Measurements from ENCODE around the gene MRPS18B. TPM values are rescaled to one million over a fixed set of nuclear protein-coding genes. Genes with fewer than 3 reads are reported as not detected.

MRPS18B gene
- total and polyA plus RNA-seq, 2 of the 4 experiments (the other 2 are of a cell fraction): 51.2 to 82.3 TPM

DNA sequence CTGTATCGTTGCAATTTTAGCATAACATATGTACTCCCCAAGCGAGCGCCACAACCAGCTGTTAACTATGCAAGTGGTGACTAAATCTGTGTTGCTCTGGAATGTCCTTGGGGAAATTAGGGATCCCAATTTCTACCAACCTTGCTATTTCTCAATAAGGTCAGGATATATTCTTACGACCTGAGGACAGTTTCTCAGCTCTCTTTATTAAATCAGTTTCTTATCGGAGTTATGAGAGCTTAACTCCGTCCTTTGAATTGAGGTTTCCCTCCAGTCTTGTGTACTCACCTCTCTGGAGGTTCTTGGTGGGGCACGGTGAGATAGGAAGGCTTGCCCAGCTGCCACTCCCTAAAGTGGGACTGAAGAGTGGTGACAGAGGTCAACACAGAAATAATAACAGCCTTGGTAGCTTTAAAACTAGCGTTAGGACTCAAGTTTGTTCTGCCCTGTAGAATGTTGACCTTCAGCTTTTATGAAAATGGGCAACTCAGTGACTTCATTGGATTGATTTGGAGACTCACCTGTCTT, 694 bp downstream of the MRPS18B start:
- Histone ChIP-seq H2AK5ac (ENCODE audit: low read depth, low read length) (peak overlapping the region; percentile 95), H2BK15ac (ENCODE audit: low read depth, low read length) (no peak overlapping the region), H3K9me3 (ENCODE audit: control insufficient read depth, insufficient read depth, low read length) (no peaks in the 10 kb centered on the region), H2BK20ac (ENCODE audit: low read depth, low read length) (no peak overlapping the region), H3K9ac (ENCODE audit: low read depth, low read length) (peak overlapping the region; percentile 86), H4K91ac (ENCODE audit: insufficient read depth, low read depth, low read length) (peak overlapping the region; percentile 98; the same call in 1 of the 2 replicates), H4K5ac (ENCODE audit: low read depth, low read length) (peak overlapping the region; percentile 73), H3K36me3 (ENCODE audit: control insufficient read depth, insufficient read depth, low read length) (peaks cover 24% of the 10 kb centered on the region), H2BK120ac (ENCODE audit: low read depth, low read length) (peak overlapping the region; percentile 61), H2AK9ac (replicated peaks; ENCODE audit: low read depth, low read length, poor library complexity) (peak overlapping the region; percentile 94), H3K27me3 (ENCODE audit: control insufficient read depth, insufficient read depth, low read length) (no peaks in the 10 kb centered on the region), H3K18ac (ENCODE audit: low read depth, low read length) (no peak overlapping the region), H3K4ac (ENCODE audit: low read depth, low read length) (peak overlapping the region; percentile 96), H4K20me1 (ENCODE audit: insufficient read depth, low read length) (peaks cover 19% of the 10 kb centered on the region), H3K23ac (ENCODE audit: low read depth, low read length) (peak overlapping the region; percentile 82), H3K9me1 (ENCODE audit: insufficient read depth, low read length) (peaks cover 2% of the 10 kb centered on the region; the same call in 1 of the 2 replicates), H3K27ac (ENCODE audit: insufficient read depth, low read length) (peak overlapping the region; percentile 79), H3K4me2 (ENCODE audit: low read depth, low read length) (peak overlapping the region; percentile 94), H3K4me3 (ENCODE audit: insufficient read depth, low read depth, low read length) (peak overlapping the region; percentile 55), H3K56ac (ENCODE audit: extremely low read depth, insufficient read depth, low read length) (peak overlapping the region; percentile 99), H2BK5ac (ENCODE audit: low read depth, low read length, poor library complexity, severe bottlenecking) (peak overlapping the region; percentile 90), H4K8ac (ENCODE audit: low read depth in 2 of 2, low read length in 2 of 2) (peak overlapping the region; percentile 31 to 100), H3K14ac (replicated peaks; ENCODE audit: low read depth, low read length) (peak overlapping the region; percentile 97), H3K79me1 (ENCODE audit: low read depth in 1 of 2, low read length in 2 of 2) (peaks cover 18 to 46% of the 10 kb centered on the region in 2 experiments), H2AFZ (replicated peaks; ENCODE audit: low read length, poor library complexity) (no peak overlapping the region), H3K4me1 (ENCODE audit: control insufficient read depth, insufficient read depth, low read length) (peaks cover 6% of the 10 kb centered on the region)
- ChIA-PET CTCF (interaction anchor here (0.7 to 1.4 kb wide), 2 partner anchors 37 to 54 kb away, joined by 3 to 4 read pairs; partner anchors contain the start of gene DHX16), POLR2A (ENCODE audit: unreplicated experiment) (no interaction called here)
- ATAC-seq (ENCODE audit: low read depth): no peak
- in situ Hi-C loops (cut with MboI; ENCODE audit: low sequenced_read_pairs) (no loop called here), intact Hi-C loops (cut with micrococcal nuclease) (loop anchor here (1.0 kb wide), 1 partner anchor 8 kb away; the partner anchor contains the start of gene ATAT1), dilution Hi-C loops (cut with HindIII; ENCODE audit: low sequenced_read_pairs, unreplicated experiment) (no loop called here)
- TF ChIP-seq SMC3 (IDR thresholded peaks at IDR 0.05; ENCODE audit: low read depth, low read length) (no peak), FOS (IDR thresholded peaks at IDR 0.05; ENCODE audit: low read depth, low read length) (no peak), POLR2A (IDR thresholded peaks at IDR 0.05; ENCODE audit: low read depth, low read length) (no peak), BHLHE40 (IDR thresholded peaks at IDR 0.05; ENCODE audit: low read depth, low read length) (no peak), MXI1 (IDR thresholded peaks at IDR 0.05; ENCODE audit: borderline replicate concordance, low read depth, low read length) (no peak), NFE2L2 (IDR thresholded peaks at IDR 0.05; ENCODE audit: low read depth, low read length) (no peak), CEBPB (IDR thresholded peaks at IDR 0.05; ENCODE audit: low read depth, low read length) (no peak), MAFK (IDR thresholded peaks at IDR 0.05; ENCODE audit: low read depth, low read length) (no peak), RAD21 (IDR thresholded peaks at IDR 0.05; ENCODE audit: low read length) (no peak), RFX5 (IDR thresholded peaks at IDR 0.05; ENCODE audit: low read depth, low read length) (no peak), CHD1 (IDR thresholded peaks at IDR 0.05; ENCODE audit: low read depth, low read length) (no peak)
- TF ChIP-seq, protein P1, sequence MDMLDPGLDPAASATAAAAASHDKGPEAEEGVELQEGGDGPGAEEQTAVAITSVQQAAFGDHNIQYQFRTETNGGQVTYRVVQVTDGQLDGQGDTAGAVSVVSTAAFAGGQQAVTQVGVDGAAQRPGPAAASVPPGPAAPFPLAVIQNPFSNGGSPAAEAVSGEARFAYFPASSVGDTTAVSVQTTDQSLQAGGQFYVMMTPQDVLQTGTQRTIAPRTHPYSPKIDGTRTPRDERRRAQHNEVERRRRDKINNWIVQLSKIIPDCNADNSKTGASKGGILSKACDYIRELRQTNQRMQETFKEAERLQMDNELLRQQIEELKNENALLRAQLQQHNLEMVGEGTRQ (IDR thresholded peaks at IDR 0.05; ENCODE audit: low read depth, low read length): no peak
- TF ChIP-seq, protein P2, sequence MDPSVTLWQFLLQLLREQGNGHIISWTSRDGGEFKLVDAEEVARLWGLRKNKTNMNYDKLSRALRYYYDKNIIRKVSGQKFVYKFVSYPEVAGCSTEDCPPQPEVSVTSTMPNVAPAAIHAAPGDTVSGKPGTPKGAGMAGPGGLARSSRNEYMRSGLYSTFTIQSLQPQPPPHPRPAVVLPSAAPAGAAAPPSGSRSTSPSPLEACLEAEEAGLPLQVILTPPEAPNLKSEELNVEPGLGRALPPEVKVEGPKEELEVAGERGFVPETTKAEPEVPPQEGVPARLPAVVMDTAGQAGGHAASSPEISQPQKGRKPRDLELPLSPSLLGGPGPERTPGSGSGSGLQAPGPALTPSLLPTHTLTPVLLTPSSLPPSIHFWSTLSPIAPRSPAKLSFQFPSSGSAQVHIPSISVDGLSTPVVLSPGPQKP (IDR thresholded peaks at IDR 0.05; ENCODE audit: borderline replicate concordance, low read depth, low read length): no peak
- TF ChIP-seq, protein P3, sequence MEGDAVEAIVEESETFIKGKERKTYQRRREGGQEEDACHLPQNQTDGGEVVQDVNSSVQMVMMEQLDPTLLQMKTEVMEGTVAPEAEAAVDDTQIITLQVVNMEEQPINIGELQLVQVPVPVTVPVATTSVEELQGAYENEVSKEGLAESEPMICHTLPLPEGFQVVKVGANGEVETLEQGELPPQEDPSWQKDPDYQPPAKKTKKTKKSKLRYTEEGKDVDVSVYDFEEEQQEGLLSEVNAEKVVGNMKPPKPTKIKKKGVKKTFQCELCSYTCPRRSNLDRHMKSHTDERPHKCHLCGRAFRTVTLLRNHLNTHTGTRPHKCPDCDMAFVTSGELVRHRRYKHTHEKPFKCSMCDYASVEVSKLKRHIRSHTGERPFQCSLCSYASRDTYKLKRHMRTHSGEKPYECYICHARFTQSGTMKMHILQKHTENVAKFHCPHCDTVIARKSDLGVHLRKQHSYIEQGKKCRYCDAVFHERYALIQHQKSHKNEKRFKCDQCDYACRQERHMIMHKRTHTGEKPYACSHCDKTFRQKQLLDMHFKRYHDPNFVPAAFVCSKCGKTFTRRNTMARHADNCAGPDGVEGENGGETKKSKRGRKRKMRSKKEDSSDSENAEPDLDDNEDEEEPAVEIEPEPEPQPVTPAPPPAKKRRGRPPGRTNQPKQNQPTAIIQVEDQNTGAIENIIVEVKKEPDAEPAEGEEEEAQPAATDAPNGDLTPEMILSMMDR (conservative IDR thresholded peaks at IDR 0.05; ENCODE audit: low read depth, low read length): no peak
- no TSS peak for BruUV-seq (replicated peaks)
- no peak for DNase-seq
- WGBS, 2 experiments (ENCODE audit: extremely low coverage in 2 of 2, insufficient read length in 1 of 2): no CpG with 5 or more reads among the region's 8 CpGs

Measured in IMR-90 (cell line).